GM18861 (cell line): Measurements from ENCODE around the gene RALGAPB.
"Not testable (repeated sequence)": the region's sequence is repeated elsewhere in the genome, so short reads cannot be mapped to it uniquely, and the experiment has no call there.

ENCODE experiments used
- ATAC-seq: cut with Tn5 transposase; IDR thresholded peaks from one replicate; pipeline ENCODE4 v1.9.1; 2021; ENCODE audit not compliant: unreplicated experiment

The RALGAPB gene

GRCh38 chr20:38583306-38583705, 110.7 kb downstream of the RALGAPB start:
- no peak for ATAC-seq

- ATAC-seq: no peak
Measured at GRCh38 chr20:38584099-38584763, 111.6 kb downstream of the RALGAPB start.

DNA sequence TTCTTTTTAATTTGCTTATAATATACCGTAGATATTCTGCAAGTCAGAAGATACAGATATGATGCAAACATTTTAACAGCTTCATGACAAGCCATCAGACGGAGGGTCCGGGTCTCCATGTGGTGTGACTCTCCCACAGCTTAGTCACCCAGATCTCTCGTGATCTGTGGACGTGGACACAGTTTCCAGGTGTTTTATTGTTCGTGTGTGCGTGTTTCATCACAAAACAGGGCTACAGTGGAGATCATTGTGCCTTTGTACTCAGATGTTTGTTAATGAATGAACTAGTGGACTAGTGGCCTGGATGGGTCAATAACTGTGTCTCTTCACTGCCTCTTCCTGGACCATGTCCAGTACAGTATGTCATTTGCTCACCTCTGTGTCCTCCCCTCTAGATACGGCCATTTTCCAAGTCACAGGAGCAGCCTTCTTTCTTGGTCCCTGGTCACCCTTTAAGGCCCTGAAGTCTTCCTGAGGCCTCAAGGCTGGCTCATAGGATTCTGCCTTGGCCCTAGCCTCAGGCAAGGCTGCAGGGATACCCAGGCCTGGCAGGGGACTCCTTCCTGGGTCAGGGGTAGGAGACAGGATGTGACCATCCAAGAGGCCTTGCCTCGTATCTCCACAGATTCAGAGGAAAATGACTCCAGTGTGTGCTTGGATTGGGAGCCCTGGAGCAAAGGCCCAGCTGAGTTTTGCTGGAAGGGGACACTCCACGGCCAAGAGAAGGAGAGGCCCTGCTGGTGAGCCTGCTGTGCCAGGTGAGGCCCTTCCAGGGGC, 112.9 kb downstream of the RALGAPB start:
- ATAC-seq: no peak

GRCh38 chr20:38586181-38586525, 113.5 kb downstream of the RALGAPB start:
- no peak for ATAC-seq

DNA sequence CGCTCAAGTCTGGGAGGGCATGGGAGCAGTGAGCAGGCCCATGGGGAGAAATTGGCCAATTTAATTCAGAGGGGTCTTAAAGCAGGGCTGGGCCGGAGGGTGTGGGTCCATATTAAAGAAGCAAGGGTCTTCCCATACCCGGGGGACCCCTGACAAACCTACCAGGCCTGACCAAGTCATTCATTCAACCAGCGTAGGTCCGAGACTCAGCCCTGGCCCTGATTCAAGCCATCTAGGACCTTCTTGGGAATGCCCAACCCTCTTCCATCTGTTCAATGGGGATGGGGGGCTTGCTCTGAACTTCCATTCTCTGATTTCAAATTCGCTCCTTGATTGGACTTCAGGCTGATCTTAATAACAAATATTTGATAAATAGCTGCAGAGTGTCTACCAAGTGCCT, 115.7 kb downstream of the RALGAPB start:
- no peak for ATAC-seq

GRCh38 chr20:38589351-38589750, 116.7 kb downstream of the RALGAPB start:
- no peak for ATAC-seq

- ATAC-seq: no peak
Measured at GRCh38 chr20:38589967-38590675, 117.5 kb downstream of the RALGAPB start.

DNA sequence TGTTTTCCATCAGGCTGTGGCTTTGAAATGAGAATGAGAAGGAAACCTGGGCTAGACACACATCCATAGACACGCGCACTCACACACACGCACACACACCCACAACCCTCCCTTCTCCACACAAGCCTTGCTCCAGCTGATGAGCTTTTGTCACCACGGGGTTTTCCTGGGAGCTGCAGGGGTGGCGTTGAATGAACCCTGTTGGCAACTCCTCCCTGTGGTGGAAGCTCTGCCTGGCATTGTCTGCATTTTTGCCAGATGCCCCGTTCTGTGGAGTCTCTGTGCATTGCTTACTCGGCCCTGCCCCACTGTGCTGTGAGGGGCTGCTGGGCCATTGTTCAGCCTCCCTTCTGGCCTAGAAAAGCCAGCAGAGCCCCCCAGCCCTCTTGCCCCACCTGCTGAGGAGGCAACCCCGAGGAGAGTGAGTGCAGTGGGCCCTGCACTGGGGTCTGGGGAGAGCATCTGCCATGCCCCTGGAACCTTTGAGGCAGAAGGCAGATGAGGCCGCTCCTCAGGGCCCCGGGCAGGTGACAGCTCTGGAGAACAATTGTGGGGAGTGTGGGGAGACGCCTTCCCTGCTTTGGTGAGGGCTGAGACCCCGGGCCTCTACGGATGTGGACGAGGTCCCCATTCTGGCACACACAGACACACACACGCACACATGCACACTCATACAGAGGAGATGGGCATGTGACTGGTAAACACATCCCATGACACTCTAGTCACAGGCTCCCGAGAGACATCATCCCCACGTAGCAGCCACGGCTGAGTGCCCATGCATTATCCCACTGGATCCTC, 118.2 kb downstream of the RALGAPB start:
- ATAC-seq: no peak

- ATAC-seq: no peak
Measured at GRCh38 chr20:38591474-38592410, 119.1 kb downstream of the RALGAPB start.

- not testable (repeated sequence) for ATAC-seq
Measured at GRCh38 chr20:38592411-38592790, 119.8 kb downstream of the RALGAPB start.

GRCh38 chr20:38594281-38594680, 121.6 kb downstream of the RALGAPB start:
- ATAC-seq: not testable (repeated sequence)

GRCh38 chr20:38595886-38596285, 123.2 kb downstream of the RALGAPB start:
- not testable (repeated sequence) for ATAC-seq

DNA sequence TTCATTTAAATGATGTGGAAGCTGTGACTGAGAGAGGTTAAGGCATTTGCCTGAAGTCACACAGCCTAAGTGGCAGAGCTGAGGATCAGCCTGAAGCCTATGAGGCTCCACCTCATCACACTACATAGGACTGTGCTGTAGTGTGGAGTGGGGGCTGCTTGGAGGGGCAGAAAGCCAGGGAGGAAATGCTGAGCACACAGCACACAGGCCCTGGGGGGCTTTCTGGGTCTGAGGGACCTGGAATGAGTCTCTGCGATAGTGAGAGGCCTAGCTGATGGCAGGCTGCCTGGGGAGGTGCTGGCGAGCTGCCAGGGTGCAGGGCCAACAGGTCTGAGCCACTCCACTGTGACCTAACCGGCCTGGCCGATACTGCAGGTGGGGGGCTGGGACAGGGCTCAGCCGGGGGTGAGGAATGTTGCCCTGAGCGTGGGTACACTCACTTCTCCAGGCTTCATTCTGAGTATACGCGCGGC, 126.8 kb downstream of the RALGAPB start:
- ATAC-seq: no peak

DNA sequence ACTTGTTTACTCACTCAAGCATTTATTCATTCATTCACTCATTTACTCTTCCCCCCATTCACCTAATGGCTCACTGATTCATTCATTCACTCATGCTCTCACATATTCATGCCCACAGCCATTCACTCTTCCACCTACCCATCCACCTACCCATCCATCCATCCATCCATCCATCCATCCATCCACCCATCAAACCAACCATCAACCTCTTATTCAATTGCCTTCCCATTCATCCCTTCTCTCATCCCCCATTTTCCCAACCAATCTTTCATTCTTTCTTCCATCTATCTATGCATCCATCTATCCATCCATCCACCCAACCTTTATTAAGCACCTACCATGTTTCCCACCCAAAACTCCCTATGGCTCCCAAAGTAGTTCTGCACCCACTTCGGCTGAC, 127.4 kb downstream of the RALGAPB start:
- no peak for ATAC-seq

GRCh38 chr20:38601216-38602184, 128.9 kb downstream of the RALGAPB start, which contains the start of gene ARHGAP40:
TSS of gene ARHGAP40 (plus strand) at chr20:38601809.
- ATAC-seq: no peak

- no peak for ATAC-seq
Measured at GRCh38 chr20:38602185-38602581, 129.5 kb downstream of the RALGAPB start.

DNA sequence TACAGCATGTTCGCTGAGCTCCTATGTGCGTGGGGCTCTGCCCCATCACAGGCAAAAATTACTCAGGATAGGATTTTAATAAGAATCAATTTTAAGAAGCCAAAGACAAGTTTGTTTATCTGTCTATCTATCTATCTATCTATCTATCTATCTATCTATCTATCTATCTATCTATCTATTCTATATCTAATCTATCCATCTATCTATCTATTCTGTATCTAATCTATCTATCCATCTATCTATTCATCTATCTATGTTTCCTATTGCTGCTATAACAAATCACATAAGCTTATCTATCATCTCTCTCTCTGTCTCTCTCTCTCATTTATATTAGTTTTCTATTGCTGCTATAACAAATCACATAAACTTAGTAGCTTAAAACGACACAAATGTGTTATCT, 130.6 kb downstream of the RALGAPB start:
- ATAC-seq: no peak

DNA sequence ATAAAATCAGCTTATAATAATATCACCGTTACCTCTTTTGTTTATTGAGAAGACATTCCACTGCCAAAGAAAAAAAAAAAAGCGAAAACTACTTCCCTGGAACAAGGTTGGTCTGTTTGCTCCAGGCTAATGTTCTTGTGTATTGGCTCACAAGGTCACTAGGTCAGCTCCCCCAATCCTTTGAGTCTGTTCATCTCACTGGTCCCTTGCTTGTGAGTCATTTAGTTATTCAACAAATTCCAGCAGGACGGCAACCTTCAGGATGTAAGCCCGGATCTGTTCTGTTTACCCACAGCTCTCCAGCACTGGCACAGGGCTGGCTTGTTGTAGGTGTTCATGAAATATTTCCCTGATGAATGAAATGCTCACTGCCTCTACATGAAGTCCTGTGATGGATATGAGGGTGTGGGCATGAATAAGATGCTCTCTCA, 132.2 kb downstream of the RALGAPB start:
- no peak for ATAC-seq

GRCh38 chr20:38607351-38607750, 134.7 kb downstream of the RALGAPB start:
- ATAC-seq: no peak
